Kidney (tissue), 14 donors: ENCODE measurements around the gene WNT1. TPM values are rescaled to one million over a fixed set of nuclear protein-coding genes. Genes with fewer than 3 reads are reported as not detected.

Experiments
- DNase-seq, 5 donors: peaks; one replicate each; pipeline ENCODE4 v3.0.0-alpha.2; 2013 to 2020
- FAIRE-seq: peaks from 2 replicates; lab custom pipeline; 2012; peaks lifted over from hg19 to GRCh38; lab: Jason Lieb, UNC
- H3K27ac ChIP-seq, 2 donors: one replicate each; pipeline ENCODE4 v1.7.0; 2013; ENCODE audit warnings: low read depth in 2 of 2, low read length in 2 of 2, inconsistent platforms in 1 of 2
- H3K27me3 ChIP-seq: one replicate; pipeline ENCODE4 v1.7.1; 2013; ENCODE audit warnings: low read length, inconsistent platforms; ENCODE audit not compliant: control insufficient read depth, insufficient read depth
- H3K36me3 ChIP-seq, 3 donors: one replicate each; pipeline versions ENCODE4 v1.7.0 to v1.7.1; 2013; ENCODE audit warnings: low read length in 3 of 3, control low read depth in 1 of 3, inconsistent platforms in 1 of 3; ENCODE audit not compliant: insufficient read depth in 3 of 3, control insufficient read depth in 2 of 3
- H3K4me1 ChIP-seq, 3 donors: one replicate each; pipeline versions ENCODE4 v1.7.0 to v1.7.1; 2013; ENCODE audit warnings: low read length in 3 of 3, inconsistent platforms in 1 of 3, low read depth in 1 of 3; ENCODE audit not compliant: control insufficient read depth in 2 of 3, insufficient read depth in 2 of 3
- H3K4me3 ChIP-seq, 3 donors: one replicate each; pipeline versions ENCODE4 v1.7.0 to v1.8.1; 2013; ENCODE audit warnings: low read length in 3 of 3, control low read depth in 1 of 3, inconsistent platforms in 1 of 3
- H3K9ac ChIP-seq, 3 donors: one replicate each; pipeline versions ENCODE4 v1.7.0 to v1.7.1; 2013; ENCODE audit warnings: low read length in 3 of 3, control low read depth in 1 of 3, inconsistent platforms in 1 of 3
- H3K9me3 ChIP-seq, 3 donors: one replicate each; pipeline versions ENCODE4 v1.7.0 to v1.7.1; 2013; ENCODE audit warnings: low read length in 3 of 3, control low read depth in 1 of 3, inconsistent platforms in 1 of 3; ENCODE audit not compliant: control insufficient read depth in 2 of 3, insufficient read depth in 1 of 3
- CTCF ChIP-seq: IDR thresholded peaks from 3 replicates; pipeline ENCODE4 v1.5.1; 2012; ENCODE audit warnings: mild to moderate bottlenecking, moderate library complexity, borderline replicate concordance; ENCODE audit not compliant: insufficient read depth; ENCODE audit errors: extremely low read depth
- intact Hi-C: fragments of 100-400 bp; cut with DNase I; formaldehyde crosslinking; loops from one replicate; pipeline ENCODE4 v1.11.1; 2022
- polyA plus RNA-seq: library from polyadenylated mRNA; stranded (reverse); fragments of 350-450 nt; fragmentation: Illumina TruSeq; extraction: RNeasy Lipid Tissue Mini Kit (QIAGEN cat#74804); gene quantifications from one replicate; pipeline ENCODE4 v1.2.3, GENCODE V29; 2014; ENCODE audit warnings: low read depth, low replicate concordance; ENCODE audit not compliant: insufficient read depth
- total RNA-seq: library from RNA; stranded (reverse); fragmentation: NEBNext Ultra II Directional; extraction: Animal tissue kit (Norgen Biotek cat#: 25700); gene quantifications from one replicate; pipeline ENCODE4 v1.2.1, GENCODE V29; 2021
- donor health status: control.
- donor health status: control.
- donor health status: control.
- donor health status: control.
- donor health status: control.
- donor health status: DM: yes; HTN: yes; CAD: no.
- donor health status: Normal renal cell carcinoma (clear cell type).

WNT1 gene
- total and polyA plus RNA-seq, 2 donors from 2014 or later = not detected

- Histone ChIP-seq H3K36me3 (no peaks in the 10 kb centered on the region), H3K27ac (no peak overlapping the region), H3K4me3 (peak overlapping the region in 2 of 3 donors; percentile 10 to 41), H3K9me3 (no peaks in the 10 kb centered on the region), H3K4me1 (peaks cover 0 to 32% (median 17%) of the 10 kb centered on the region in 3 donors), H3K27me3 (peaks cover 57% of the 10 kb centered on the region), H3K9ac (no peak overlapping the region)
- FAIRE-seq = no peak
- no peak for TF ChIP-seq CTCF
- intact Hi-C loops = no loop called here
- no peak for DNase-seq
Observed at GRCh38 chr12:48978741-48979601, 849 bp downstream of the WNT1 start.

GRCh38 chr12:48979602-48980388 lies 1.7 kb downstream of the WNT1 start:
- H3K4me1 ChIP-seq = peaks cover 0 to 32% (median 17%) of the 10 kb centered on the region in 3 donors
- no peaks in the 10 kb centered on the region for H3K36me3 ChIP-seq
- peaks cover 54% of the 10 kb centered on the region for H3K27me3 ChIP-seq
- intact Hi-C loops = no loop called here
- FAIRE-seq (no peak), DNase-seq (peak in 2 of 5 donors; percentile 22 to 26)
- H3K9ac ChIP-seq = no peak overlapping the region
- no peak overlapping the region for H3K27ac ChIP-seq
- peak overlapping the region in 1 of 3 donors; percentile 41 for H3K4me3 ChIP-seq
- H3K9me3 ChIP-seq = no peaks in the 10 kb centered on the region
- no peak for TF ChIP-seq CTCF

GRCh38 chr12:48980389-48980952 lies 2.3 kb downstream of the WNT1 start:
- H3K9ac ChIP-seq = no peak overlapping the region
- no peak for TF ChIP-seq CTCF
- DNase-seq (peak in 2 of 5 donors; percentile 19 to 57), FAIRE-seq (no peak)
- peaks cover 56% of the 10 kb centered on the region for H3K27me3 ChIP-seq
- no peak overlapping the region for H3K27ac ChIP-seq
- peak overlapping the region in 1 of 3 donors; percentile 41 for H3K4me3 ChIP-seq
- intact Hi-C loops = no loop called here
- H3K36me3 ChIP-seq = no peaks in the 10 kb centered on the region
- no peaks in the 10 kb centered on the region for H3K9me3 ChIP-seq
- H3K4me1 ChIP-seq = peaks cover 0 to 32% (median 17%) of the 10 kb centered on the region in 3 donors
